CD4-positive, CD25-positive, alpha-beta regulatory T cell (primary cell): Measurements from ENCODE around the gene THEM5. TPM values are rescaled to one million over a fixed set of nuclear protein-coding genes. Genes with fewer than 3 reads are reported as not detected.

Source experiments
- ATAC-seq, 2 donors: fragments of 150-1000 bp; cut with Tn5 transposase; one replicate each; pipeline ENCODE4 v1.10.0; 2021; ENCODE audit warnings: low read depth in 2 of 2, moderate number of reproducible peaks in 2 of 2, moderate library complexity in 1 of 2
- DNase-seq, 3 donors: peaks; one replicate each; pipeline versions ENCODE4 v3.0.0 to v3.0.0-alpha.2; 2012 to 2022; ENCODE audit warnings: mixed read lengths in 1 of 3
- H3K27ac ChIP-seq: one replicate; pipeline ENCODE4 v1.7.0; 2013; ENCODE audit warnings: mild to moderate bottlenecking, low read length; ENCODE audit not compliant: insufficient read depth, poor library complexity, severe bottlenecking
- H3K27me3 ChIP-seq: one replicate; pipeline ENCODE4 v1.7.0; 2013; ENCODE audit warnings: low read length; ENCODE audit not compliant: control insufficient read depth, insufficient read depth
- H3K36me3 ChIP-seq: one replicate; pipeline ENCODE4 v1.7.0; 2013; ENCODE audit warnings: mild to moderate bottlenecking, low read length, moderate library complexity; ENCODE audit not compliant: control insufficient read depth, insufficient read depth
- H3K4me1 ChIP-seq: 2 replicates; pipeline ENCODE4 v1.7.0; 2013; ENCODE audit warnings: mild to moderate bottlenecking, low read length; ENCODE audit not compliant: insufficient read depth, control insufficient read depth, poor library complexity, severe bottlenecking
- H3K4me3 ChIP-seq: one replicate; pipeline ENCODE4 v1.7.0; 2013; ENCODE audit warnings: low read depth, mild to moderate bottlenecking, low read length, moderate library complexity
- H3K9me3 ChIP-seq, 2 experiments: 1 replicate in 1 of 2; 2 replicates in 1 of 2; pipeline ENCODE4 v1.7.0; 2013; ENCODE audit warnings: low read length in 2 of 2, mild to moderate bottlenecking in 1 of 2, moderate library complexity in 1 of 2; ENCODE audit not compliant: control insufficient read depth in 2 of 2
- H3K27ac Mint-ChIP-seq, 3 donors: one replicate each; pipeline ENCODE4 v1.8.0; 2020 to 2022; ENCODE audit warnings: mild to moderate bottlenecking in 3 of 3, mixed read lengths in 3 of 3, moderate library complexity in 2 of 3
- H3K27me3 Mint-ChIP-seq: one replicate; pipeline ENCODE4 v1.8.0; 2022; ENCODE audit warnings: mild to moderate bottlenecking, mixed read lengths
- H3K36me3 Mint-ChIP-seq: one replicate; pipeline ENCODE4 v1.8.0; 2020; ENCODE audit warnings: mixed read lengths
- H3K4me1 Mint-ChIP-seq, 4 donors: one replicate each; pipeline ENCODE4 v1.8.0; 2020 to 2022; ENCODE audit warnings: mixed read lengths in 4 of 4, mild to moderate bottlenecking in 1 of 4
- H3K4me3 Mint-ChIP-seq, 4 donors: one replicate each; pipeline ENCODE4 v1.8.0; 2020 to 2022; ENCODE audit warnings: mild to moderate bottlenecking in 4 of 4, mixed read lengths in 4 of 4, moderate library complexity in 3 of 4
- H3K9me3 Mint-ChIP-seq, 7 donors: one replicate each; pipeline ENCODE4 v1.8.0; 2020 to 2022; ENCODE audit warnings: mixed read lengths in 7 of 7, mild to moderate bottlenecking in 3 of 7, moderate library complexity in 2 of 7
- polyA plus RNA-seq, 4 donors: library from polyadenylated mRNA; unstranded; fragments of 300-500 nt; fragmentation: Illumina TruSeq; gene quantifications; one replicate each; pipeline ENCODE4 v1.2.3, GENCODE V29; 2021
- total RNA-seq: library from RNA; stranded (reverse); gene quantifications from one replicate; pipeline ENCODE4 v1.2.3, GENCODE V29; 2022

Gene THEM5
- total and polyA plus RNA-seq, 5 donors from 2014 or later, result 0.25 TPM; not detected in 4

DNA sequence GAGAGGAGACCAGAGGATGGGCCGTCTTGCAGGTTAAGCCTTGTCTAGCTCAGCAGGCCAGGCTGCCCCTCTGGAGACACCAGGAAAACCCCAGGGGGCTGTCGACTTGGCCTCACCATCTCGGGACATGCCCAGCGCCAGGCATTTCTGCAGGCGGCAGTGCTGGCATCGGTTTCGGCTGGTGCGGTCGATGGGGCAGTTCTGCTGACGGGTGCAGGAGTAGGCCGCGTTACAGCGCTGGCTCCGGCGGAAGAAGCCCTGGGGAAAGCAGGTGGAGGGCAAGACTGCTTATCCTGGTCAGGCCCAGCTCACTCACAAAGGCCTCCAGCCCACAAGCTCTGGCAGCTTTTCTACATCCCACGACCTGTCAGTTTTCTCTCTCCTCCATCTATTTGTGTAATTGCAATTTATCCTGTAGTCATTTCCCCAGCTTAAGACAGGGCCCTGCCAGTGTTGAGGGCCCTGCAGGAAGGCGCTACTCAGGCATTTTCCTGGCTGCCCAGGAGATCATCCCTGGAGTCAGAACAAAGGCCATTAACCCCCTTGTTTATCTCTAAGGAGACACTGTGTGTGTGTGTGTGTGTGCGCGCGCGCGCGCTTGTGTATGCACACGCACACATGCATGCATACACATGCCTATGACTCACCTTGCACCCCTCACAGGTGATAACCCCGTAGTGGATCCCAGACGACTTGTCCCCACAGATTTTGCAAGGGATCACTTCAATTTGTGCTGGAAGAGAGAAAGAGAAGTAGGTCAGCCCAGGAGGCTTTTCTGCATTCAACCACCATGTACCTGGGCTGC lies 36.8 kb downstream of the THEM5 start:
- DNase-seq (no peak), ATAC-seq (no peak)
- Histone ChIP-seq H3K4me1 (peaks cover 54% of the 10 kb centered on the region), H3K9me3 (no peaks in the 10 kb centered on the region), H3K4me3 (no peak overlapping the region), H3K27ac (peak overlapping the region; percentile 27), H3K36me3 (no peaks in the 10 kb centered on the region), H3K27me3 (no peaks in the 10 kb centered on the region)
- no peaks in the 10 kb centered on the region for H3K9me3 Mint-ChIP-seq
- peak overlapping the region in 1 of 4 donors; percentile 64 for H3K4me3 Mint-ChIP-seq
- peaks cover 7 to 82% (median 46%) of the 10 kb centered on the region in 4 donors for H3K4me1 Mint-ChIP-seq
- H3K27me3 Mint-ChIP-seq, result no peaks in the 10 kb centered on the region
- no peaks in the 10 kb centered on the region for H3K36me3 Mint-ChIP-seq
- H3K27ac Mint-ChIP-seq, result peak overlapping the region; percentile 12 to 96 (median 63)

DNA sequence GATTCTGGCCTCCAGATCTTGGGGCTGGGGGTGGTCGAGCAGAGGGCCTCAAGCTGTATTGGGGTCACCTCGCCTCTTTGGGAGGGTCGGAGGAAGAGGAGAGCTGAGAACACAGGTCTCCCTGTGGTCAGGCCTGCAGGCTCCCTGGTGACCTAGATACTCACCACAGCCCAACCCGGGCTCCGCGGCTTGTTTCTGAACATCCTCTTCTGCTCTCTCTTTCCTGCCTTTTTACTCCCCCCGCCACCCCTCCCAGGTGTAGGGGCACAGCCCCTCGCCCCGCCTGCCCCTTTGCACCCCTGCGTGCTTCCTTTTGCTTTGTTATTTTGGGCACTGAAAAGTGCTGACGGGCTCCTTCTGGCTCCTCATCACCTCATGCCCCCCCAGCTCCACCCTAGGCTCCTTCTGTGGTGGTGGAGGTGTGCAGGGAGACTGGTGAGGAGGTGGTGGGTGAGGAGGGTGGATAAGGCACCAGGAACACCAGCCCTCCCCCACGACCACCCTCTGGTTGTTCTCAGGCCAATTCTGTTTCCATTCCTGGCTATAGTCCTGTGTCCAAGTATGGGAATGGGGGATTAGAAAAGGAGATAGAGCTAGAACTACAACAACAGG lies 37.7 kb downstream of the THEM5 start:
- Histone ChIP-seq H3K27ac (peak overlapping the region; percentile 61), H3K9me3 (no peaks in the 10 kb centered on the region), H3K27me3 (no peaks in the 10 kb centered on the region), H3K4me3 (peak overlapping the region; percentile 37), H3K4me1 (peaks cover 48% of the 10 kb centered on the region), H3K36me3 (no peaks in the 10 kb centered on the region)
- H3K27ac Mint-ChIP-seq, result peak overlapping the region; percentile 5 to 96 (median 90)
- peaks cover 6 to 74% (median 38%) of the 10 kb centered on the region in 4 donors for H3K4me1 Mint-ChIP-seq
- no peaks in the 10 kb centered on the region for H3K9me3 Mint-ChIP-seq
- H3K27me3 Mint-ChIP-seq, result no peaks in the 10 kb centered on the region
- DNase-seq, result peak in 2 of 3 donors; percentile 38 to 79
- no peaks in the 10 kb centered on the region for H3K36me3 Mint-ChIP-seq
- peak overlapping the region; percentile 27 to 64 (median 51) for H3K4me3 Mint-ChIP-seq
- peak; percentile 65 to 67 for ATAC-seq

DNA sequence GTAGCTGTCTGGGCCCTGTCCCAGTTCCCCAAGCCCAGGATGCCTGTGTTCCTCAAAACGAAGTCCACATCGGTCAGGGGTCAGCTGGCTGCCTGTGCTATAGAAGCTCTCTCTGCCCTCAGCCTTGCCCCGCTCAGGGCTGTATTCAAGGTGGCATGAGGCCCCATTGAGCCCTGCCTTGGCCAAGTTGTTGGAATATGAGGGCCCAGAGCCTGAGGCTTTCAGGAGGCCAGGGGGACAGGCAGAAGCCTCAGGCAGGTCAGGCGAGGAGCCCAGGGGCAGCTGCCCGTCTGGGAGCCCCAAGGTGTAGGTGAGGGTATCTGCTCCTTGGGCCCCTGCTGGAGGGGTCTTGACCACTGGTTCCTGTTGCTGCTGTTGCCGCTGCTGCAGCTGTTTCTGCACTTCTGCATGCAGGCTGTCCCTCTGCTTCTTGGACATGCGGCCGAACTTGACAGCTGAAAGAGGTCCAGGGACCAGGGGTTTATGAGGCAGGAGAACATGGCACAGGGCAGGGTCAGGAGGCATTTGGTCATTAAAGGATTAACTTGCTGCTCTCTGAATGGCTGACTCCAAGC lies 38.5 kb downstream of the THEM5 start:
- H3K27me3 Mint-ChIP-seq, result no peaks in the 10 kb centered on the region
- no peaks in the 10 kb centered on the region for H3K9me3 ChIP-seq
- H3K36me3 ChIP-seq, result no peaks in the 10 kb centered on the region
- DNase-seq, result no peak
- H3K36me3 Mint-ChIP-seq, result no peaks in the 10 kb centered on the region
- peaks cover 41% of the 10 kb centered on the region for H3K4me1 ChIP-seq
- H3K27ac Mint-ChIP-seq, result peak overlapping the region in 2 of 3 donors; percentile 5 to 78
- no peak for ATAC-seq
- no peaks in the 10 kb centered on the region for H3K9me3 Mint-ChIP-seq
- H3K27ac ChIP-seq, result peak overlapping the region; percentile 61
- peak overlapping the region in 2 of 4 donors; percentile 61 to 64 for H3K4me3 Mint-ChIP-seq
- no peaks in the 10 kb centered on the region for H3K27me3 ChIP-seq
- H3K4me3 ChIP-seq, result peak overlapping the region; percentile 37
- H3K4me1 Mint-ChIP-seq, result peaks cover 0 to 67% (median 32%) of the 10 kb centered on the region in 4 donors

DNA sequence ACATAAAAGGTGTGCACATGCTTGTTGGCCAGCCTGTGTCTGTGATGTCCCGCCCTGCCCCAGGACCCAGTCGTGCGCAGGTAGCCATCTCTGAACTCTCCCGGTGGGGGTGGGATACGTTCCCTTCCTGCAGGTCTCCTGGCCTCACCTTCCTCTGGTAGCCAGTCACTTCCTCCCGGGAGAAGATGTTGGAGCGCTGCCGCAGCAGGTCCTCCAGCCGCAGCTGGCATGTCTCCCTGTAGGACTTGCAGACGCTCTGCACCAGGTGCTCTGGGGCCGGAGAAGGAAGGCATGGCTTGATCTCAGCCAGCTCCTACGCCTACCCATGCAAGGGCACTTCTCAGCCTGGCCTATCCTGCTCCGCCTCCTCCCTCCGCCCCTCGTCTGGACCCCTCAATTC lies 39.1 kb downstream of the THEM5 start:
- Histone ChIP-seq H3K4me1 (peaks cover 34% of the 10 kb centered on the region), H3K27me3 (no peaks in the 10 kb centered on the region), H3K36me3 (no peaks in the 10 kb centered on the region), H3K9me3 (no peaks in the 10 kb centered on the region), H3K27ac (no peak overlapping the region), H3K4me3 (no peak overlapping the region)
- no peaks in the 10 kb centered on the region for H3K9me3 Mint-ChIP-seq
- peak overlapping the region in 1 of 3 donors; percentile 59 for H3K27ac Mint-ChIP-seq
- no peaks in the 10 kb centered on the region for H3K36me3 Mint-ChIP-seq
- ATAC-seq (no peak), DNase-seq (no peak)
- no peaks in the 10 kb centered on the region for H3K27me3 Mint-ChIP-seq
- peak overlapping the region in 1 of 4 donors; percentile 8 for H3K4me3 Mint-ChIP-seq
- peaks cover 0 to 67% (median 28%) of the 10 kb centered on the region in 4 donors for H3K4me1 Mint-ChIP-seq

DNA sequence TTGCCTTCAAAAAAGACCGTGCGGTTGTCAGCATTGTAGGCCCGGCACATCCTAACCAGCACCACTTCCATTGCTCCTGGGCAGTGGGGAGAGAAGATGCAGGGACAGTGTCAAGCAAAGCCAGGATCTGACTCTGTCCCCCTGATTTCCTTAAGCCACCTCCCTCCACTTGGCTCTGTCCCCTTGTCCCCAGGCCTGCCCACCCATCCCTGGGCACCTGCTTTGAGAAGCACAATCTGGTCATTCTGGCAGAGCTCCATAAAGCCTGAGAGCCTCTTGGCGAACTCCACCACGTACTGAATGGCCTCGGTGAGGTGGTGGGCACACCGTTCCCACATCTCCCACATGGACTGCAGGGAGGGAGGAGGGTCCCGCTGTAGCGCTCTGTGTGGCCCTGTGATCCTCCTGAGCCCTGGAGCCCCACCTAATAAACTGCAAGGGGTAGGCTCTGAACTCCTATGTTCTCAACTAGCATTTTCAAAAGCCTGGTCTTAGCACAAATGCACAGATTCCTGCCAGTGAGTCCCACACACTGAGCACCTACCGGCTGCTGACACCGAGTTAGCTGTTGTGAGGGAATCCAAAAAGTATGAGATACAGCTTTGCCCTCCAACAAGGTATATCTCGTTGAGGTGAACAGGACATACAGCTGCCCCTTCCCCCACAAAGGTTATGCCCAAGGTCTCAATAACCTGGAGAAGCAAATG lies 40.1 kb downstream of the THEM5 start:
- no peak for DNase-seq
- Histone ChIP-seq H3K36me3 (no peaks in the 10 kb centered on the region), H3K4me3 (no peak overlapping the region), H3K27me3 (no peaks in the 10 kb centered on the region), H3K27ac (no peak overlapping the region), H3K9me3 (no peaks in the 10 kb centered on the region), H3K4me1 (peaks cover 33% of the 10 kb centered on the region)
- H3K27me3 Mint-ChIP-seq, result peaks cover under 1% of the 10 kb centered on the region
- ATAC-seq, result no peak
- H3K4me3 Mint-ChIP-seq, result no peak overlapping the region
- no peaks in the 10 kb centered on the region for H3K9me3 Mint-ChIP-seq
- H3K27ac Mint-ChIP-seq, result peak overlapping the region in 1 of 3 donors; percentile 6
- no peaks in the 10 kb centered on the region for H3K36me3 Mint-ChIP-seq
- peaks cover 0 to 67% (median 25%) of the 10 kb centered on the region in 4 donors for H3K4me1 Mint-ChIP-seq

DNA sequence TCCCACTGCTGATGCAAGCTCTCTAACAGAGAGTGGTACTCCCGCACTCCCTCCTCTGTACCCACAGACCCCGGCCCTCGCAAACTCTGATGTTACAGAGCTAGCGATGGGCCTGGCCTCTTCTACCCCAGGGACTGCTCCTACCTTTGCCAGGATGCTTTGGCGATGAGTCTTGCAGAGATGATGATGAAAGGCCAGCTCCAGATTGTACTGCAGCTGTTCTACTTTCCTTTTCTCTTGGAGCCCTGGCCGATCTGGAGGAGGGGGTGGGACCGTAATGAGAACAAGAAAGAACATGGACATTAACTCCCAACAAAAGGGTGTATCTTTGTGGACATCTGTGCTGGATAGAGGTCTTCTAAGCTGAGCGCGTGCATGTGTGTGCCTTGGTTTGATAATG lies 42.3 kb downstream of the THEM5 start:
- ATAC-seq (no peak), DNase-seq (no peak)
- H3K36me3 ChIP-seq, result no peaks in the 10 kb centered on the region
- no peak overlapping the region for H3K4me3 ChIP-seq
- peaks cover 0 to 51% (median 18%) of the 10 kb centered on the region in 4 donors for H3K4me1 Mint-ChIP-seq
- peaks cover 4% of the 10 kb centered on the region for H3K27me3 Mint-ChIP-seq
- no peak overlapping the region for H3K27ac Mint-ChIP-seq
- no peaks in the 10 kb centered on the region for H3K9me3 Mint-ChIP-seq
- no peak overlapping the region for H3K4me3 Mint-ChIP-seq
- no peaks in the 10 kb centered on the region for H3K36me3 Mint-ChIP-seq
- H3K27me3 ChIP-seq, result no peaks in the 10 kb centered on the region
- no peak overlapping the region for H3K27ac ChIP-seq
- H3K4me1 ChIP-seq, result peaks cover 17% of the 10 kb centered on the region
- no peaks in the 10 kb centered on the region for H3K9me3 ChIP-seq

DNA sequence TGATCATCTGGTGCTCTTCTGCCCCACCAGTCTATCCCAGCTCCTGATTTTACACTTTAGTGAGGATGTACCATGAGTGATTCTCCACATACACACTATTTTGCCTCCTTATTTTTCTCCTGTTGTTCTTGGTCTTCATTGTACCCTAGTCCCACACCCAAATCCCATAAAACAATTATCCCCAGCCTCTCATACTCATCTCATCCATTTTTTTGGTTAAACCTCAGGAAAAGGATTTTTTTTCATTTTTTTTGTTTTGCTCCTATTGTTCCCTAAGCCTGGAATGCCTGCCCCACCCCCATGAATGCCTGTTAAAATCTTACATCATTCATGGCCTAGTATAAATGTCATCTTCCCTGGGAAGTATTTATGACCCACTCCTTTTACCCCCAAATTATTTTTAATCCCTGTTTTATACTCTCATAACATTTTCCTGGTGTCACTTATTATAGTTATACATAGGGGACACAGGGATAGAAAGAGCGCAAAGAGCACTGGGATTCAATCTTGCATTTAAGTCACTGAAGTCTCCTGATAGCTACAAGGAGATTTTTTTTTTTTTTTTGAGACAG lies 43.4 kb downstream of the THEM5 start:
- no peak overlapping the region for H3K4me3 ChIP-seq
- no peaks in the 10 kb centered on the region for H3K36me3 ChIP-seq
- H3K4me3 Mint-ChIP-seq, result no peak overlapping the region
- peaks cover 0 to 41% (median 10%) of the 10 kb centered on the region in 4 donors for H3K4me1 Mint-ChIP-seq
- no peaks in the 10 kb centered on the region for H3K9me3 Mint-ChIP-seq
- H3K27ac Mint-ChIP-seq, result peak overlapping the region in 2 of 3 donors; percentile 4 to 80
- H3K36me3 Mint-ChIP-seq, result no peaks in the 10 kb centered on the region
- H3K27me3 Mint-ChIP-seq, result peaks cover 4% of the 10 kb centered on the region
- peaks cover 6% of the 10 kb centered on the region for H3K4me1 ChIP-seq
- DNase-seq (no peak), ATAC-seq (no peak)
- H3K27ac ChIP-seq, result no peak overlapping the region
- no peaks in the 10 kb centered on the region for H3K9me3 ChIP-seq
- no peaks in the 10 kb centered on the region for H3K27me3 ChIP-seq
